Upper lobe of left lung (tissue), 6 donors: ENCODE results near the gene BMP4. TPM values are rescaled to one million over a fixed set of nuclear protein-coding genes. Genes with fewer than 3 reads are reported as not detected.
"Not testable (repeated sequence)": the region's sequence is repeated elsewhere in the genome, so short reads cannot be mapped to it uniquely, and the experiment has no call there.

ENCODE experiments used
- ATAC-seq, 2 donors: fragments of 200-7000 bp; cut with Tn5 transposase; one replicate each; pipeline ENCODE4 v1.9.1; 2022; ENCODE audit warnings: mild to moderate bottlenecking in 2 of 2, moderate library complexity in 2 of 2; ENCODE audit not compliant: low FRiP score in 2 of 2
- DNase-seq, 2 donors: peaks; one replicate each; pipeline ENCODE4 v3.0.0-alpha.2; 2019 to 2020
- H3K27ac ChIP-seq, 4 donors: fragments of 200-600 bp; sonication (generic); one replicate each; pipeline ENCODE4 v1.5.1; 2016 to 2019
- H3K27me3 ChIP-seq, 4 donors: fragments of 200-600 bp; sonication (generic); one replicate each; pipeline ENCODE4 v1.5.1; 2017 to 2019
- H3K36me3 ChIP-seq, 4 donors: fragments of 200-600 bp; sonication (generic); one replicate each; pipeline ENCODE4 v1.5.1; 2016 to 2019
- H3K4me1 ChIP-seq, 4 donors: fragments of 200-600 bp; sonication (generic); one replicate each; pipeline ENCODE4 v1.5.1; 2018 to 2019
- H3K4me3 ChIP-seq, 4 donors: fragments of 200-600 bp; sonication (generic); one replicate each; pipeline ENCODE4 v1.5.1; 2017 to 2019; ENCODE audit warnings: mild to moderate bottlenecking in 2 of 4, moderate library complexity in 1 of 4
- H3K9me3 ChIP-seq, 4 donors: fragments of 200-600 bp; sonication (generic); one replicate each; pipeline ENCODE4 v1.5.1; 2018 to 2019
- EP300 ChIP-seq, 4 donors: sonication (generic); formaldehyde crosslinking; IDR thresholded peaks; one replicate each; pipeline ENCODE4 v1.5.1; 2017; ENCODE audit warnings: antibody characterized with exemption in 4 of 4, control low read depth in 2 of 4
- POLR2A ChIP-seq, 4 donors: fragments of 450-650 bp; IDR thresholded peaks; one replicate each; pipeline ENCODE4 v1.5.1; 2016 to 2017; ENCODE audit warnings: antibody characterized with exemption in 4 of 4, mild to moderate bottlenecking in 2 of 4
- POLR2AphosphoS5 ChIP-seq, 2 donors: sonication (generic); formaldehyde crosslinking; IDR thresholded peaks; one replicate each; pipeline ENCODE4 v1.5.1; 2017; ENCODE audit warnings: antibody characterized with exemption in 2 of 2
- WGBS, 2 donors: methylation state at CpG; one replicate each; pipeline ENCODE4 v1.1.5; 2017 to 2018; 5-methylcytosine and 5-hydroxymethylcytosine counted together
- total RNA-seq, 6 donors: library from RNA; depleted of rRNA in 4 of 6; stranded (reverse); fragments of >200 nt in 4 of 6; gene quantifications; one replicate each; pipeline versions ENCODE4 v1.1.0 to v1.2.1, GENCODE V29; 2016 to 2021
- TF ChIP-seq, protein P1 (sequence below), 6 experiments: fragments of 450-650 bp in 4 of 6; fragments of 200-600 bp in 2 of 6; sonication (generic) in 2 of 6; IDR thresholded peaks; one replicate each; pipeline ENCODE4 v1.5.1; 2016 to 2019; ENCODE audit warnings: antibody characterized with exemption in 6 of 6
- donor health status: DM: no; HTN: no; CAD: no; lungs with moderate emphysema.
- donor health status: DM: no; HTN: yes; CAD: no; lungs with severe emphysema.

BMP4 gene
- total RNA-seq, 6 donors from 2014 or later: 5.3 to 19.9 (median 11.3) TPM

DNA sequence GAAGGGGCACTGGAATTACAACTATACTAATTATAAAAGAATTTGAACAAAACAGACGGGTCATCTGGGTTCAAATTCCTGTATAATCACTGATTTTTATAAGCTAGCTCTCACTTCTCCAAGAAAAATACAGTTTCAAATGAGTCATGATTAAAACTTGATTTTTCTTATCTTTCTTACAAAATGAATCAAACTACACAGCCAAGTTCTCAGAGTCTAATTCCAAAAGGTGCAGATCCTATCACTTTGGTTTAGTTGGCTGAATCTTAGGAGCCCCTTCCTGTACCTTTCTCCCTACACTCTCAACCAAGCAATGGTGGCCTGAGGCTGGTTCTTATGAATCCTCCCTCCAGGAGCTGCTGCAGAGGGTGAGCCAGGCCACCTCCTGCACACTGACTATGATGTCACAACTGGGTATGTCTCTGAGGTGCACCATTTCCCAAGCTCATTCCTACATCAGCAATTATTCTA is 43.8 kb upstream of the BMP4 start:
- TF ChIP-seq POLR2AphosphoS5 (IDR thresholded peaks at IDR 0.05): no peak
- TF ChIP-seq EP300 (IDR thresholded peaks at IDR 0.05): no peak
- TF ChIP-seq POLR2A (IDR thresholded peaks at IDR 0.05): no peak
- TF ChIP-seq, protein P1, sequence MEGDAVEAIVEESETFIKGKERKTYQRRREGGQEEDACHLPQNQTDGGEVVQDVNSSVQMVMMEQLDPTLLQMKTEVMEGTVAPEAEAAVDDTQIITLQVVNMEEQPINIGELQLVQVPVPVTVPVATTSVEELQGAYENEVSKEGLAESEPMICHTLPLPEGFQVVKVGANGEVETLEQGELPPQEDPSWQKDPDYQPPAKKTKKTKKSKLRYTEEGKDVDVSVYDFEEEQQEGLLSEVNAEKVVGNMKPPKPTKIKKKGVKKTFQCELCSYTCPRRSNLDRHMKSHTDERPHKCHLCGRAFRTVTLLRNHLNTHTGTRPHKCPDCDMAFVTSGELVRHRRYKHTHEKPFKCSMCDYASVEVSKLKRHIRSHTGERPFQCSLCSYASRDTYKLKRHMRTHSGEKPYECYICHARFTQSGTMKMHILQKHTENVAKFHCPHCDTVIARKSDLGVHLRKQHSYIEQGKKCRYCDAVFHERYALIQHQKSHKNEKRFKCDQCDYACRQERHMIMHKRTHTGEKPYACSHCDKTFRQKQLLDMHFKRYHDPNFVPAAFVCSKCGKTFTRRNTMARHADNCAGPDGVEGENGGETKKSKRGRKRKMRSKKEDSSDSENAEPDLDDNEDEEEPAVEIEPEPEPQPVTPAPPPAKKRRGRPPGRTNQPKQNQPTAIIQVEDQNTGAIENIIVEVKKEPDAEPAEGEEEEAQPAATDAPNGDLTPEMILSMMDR (IDR thresholded peaks at IDR 0.05): no peak
- Histone ChIP-seq H3K4me1 (no peaks in the 10 kb centered on the region), H3K4me3 (no peak overlapping the region), H3K9me3 (no peaks in the 10 kb centered on the region), H3K27ac (no peak overlapping the region), H3K27me3 (no peaks in the 10 kb centered on the region), H3K36me3 (no peaks in the 10 kb centered on the region)
- 83 to 88% methylated on average over 1 of the region's 1 CpG for WGBS, 2 donors
- no peak for DNase-seq
- ATAC-seq: no peak

DNA sequence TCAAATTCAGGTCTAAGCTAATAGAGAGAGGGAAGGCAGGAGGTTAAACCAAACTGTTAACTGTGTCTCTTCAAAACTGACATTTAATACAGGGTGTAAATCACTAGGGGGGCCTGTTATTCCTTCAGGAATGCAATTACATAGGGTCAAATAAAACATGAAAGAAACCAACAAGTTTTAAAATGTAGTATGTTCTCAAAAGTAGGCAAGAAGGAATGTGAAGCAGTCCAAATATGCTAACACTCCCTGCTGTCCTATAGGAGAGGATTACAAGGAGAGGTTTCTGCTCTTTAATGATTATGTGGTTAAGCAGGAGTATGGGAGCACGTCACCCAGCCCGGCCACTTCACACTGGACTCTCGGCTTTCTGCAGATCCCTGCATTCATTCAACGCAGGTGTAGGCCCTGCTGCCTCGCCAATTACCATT is 42.5 kb upstream of the BMP4 start:
- DNase-seq (peak in 1 of 2 donors; percentile 54), ATAC-seq (peak; percentile 45 to 88)
- Histone ChIP-seq H3K4me3 (no peak overlapping the region), H3K36me3 (no peaks in the 10 kb centered on the region), H3K27ac (peak overlapping the region in 1 of 4 donors; percentile 31), H3K9me3 (no peaks in the 10 kb centered on the region), H3K4me1 (no peaks in the 10 kb centered on the region), H3K27me3 (no peaks in the 10 kb centered on the region)
- TF ChIP-seq POLR2AphosphoS5 (IDR thresholded peaks at IDR 0.05) (no peak), POLR2A (IDR thresholded peaks at IDR 0.05) (no peak), EP300 (IDR thresholded peaks at IDR 0.05) (no peak)
- TF ChIP-seq, protein P1 (IDR thresholded peaks at IDR 0.05): no peak
- 60 to 67% methylated on average over 5 of the region's 5 CpGs for WGBS, 2 donors

DNA sequence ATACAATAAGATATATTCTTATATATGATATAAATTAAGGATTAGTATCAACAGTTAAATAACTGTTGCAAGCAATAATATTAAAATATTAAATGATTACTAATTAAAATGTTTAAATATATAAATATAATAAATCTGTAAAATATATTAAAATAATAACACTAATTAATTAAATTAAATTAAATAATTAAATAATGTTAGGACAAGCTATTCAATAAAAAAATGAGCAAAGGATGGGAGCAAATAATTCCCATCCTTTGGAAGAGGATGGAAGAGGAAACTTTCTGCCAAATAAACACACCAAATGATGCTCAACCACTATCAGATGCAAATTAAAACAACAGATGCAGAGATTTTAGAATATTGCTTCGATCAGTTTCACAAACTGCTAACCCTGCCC is 39.4 kb upstream of the BMP4 start:
- Histone ChIP-seq H3K9me3 (no peaks in the 10 kb centered on the region), H3K4me3 (no peak overlapping the region), H3K36me3 (no peaks in the 10 kb centered on the region), H3K4me1 (no peaks in the 10 kb centered on the region), H3K27ac (no peak overlapping the region), H3K27me3 (no peaks in the 10 kb centered on the region)
- WGBS, 2 donors: 93 to 100% methylated on average over 1 of the region's 1 CpG
- DNase-seq (no peak), ATAC-seq (no peak)
- no peak for TF ChIP-seq POLR2A (IDR thresholded peaks at IDR 0.05)
- no peak for TF ChIP-seq EP300 (IDR thresholded peaks at IDR 0.05)
- no peak for TF ChIP-seq POLR2AphosphoS5 (IDR thresholded peaks at IDR 0.05)
- TF ChIP-seq, protein P1 (IDR thresholded peaks at IDR 0.05): no peak

DNA sequence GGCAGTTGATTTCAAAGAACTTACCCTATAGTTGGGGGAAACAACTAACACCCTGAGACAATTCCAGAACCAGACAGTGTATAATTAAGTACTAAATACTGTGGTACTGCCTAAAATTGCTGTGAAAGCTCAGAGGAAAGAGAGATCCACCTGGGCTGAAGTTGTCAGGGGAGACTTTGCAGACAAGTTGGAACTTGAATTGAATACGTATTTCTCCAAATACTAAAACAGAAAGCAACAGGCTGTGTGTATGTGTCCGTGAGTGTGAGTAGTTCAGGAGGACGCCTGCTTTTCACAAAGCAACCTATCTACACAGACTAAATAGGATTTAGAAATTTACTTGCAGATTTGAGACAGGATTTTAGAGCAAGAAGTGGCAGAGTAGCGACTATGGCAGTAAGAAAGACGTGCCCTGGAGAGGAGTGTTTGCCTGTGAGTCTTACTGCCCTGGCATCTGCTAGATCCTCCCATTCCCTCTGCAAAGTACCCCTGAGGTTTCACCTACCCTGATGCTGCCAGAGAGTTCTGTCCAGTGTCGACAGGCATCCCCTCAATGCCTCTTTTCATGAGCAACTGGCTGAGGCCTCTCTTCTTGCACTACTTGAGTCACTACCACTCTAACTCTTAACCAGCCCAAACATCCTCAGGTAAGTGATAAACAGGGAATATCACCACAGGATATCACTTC is 37.4 kb upstream of the BMP4 start:
- DNase-seq (no peak), ATAC-seq (no peak)
- H3K27me3 ChIP-seq: no peaks in the 10 kb centered on the region
- H3K9me3 ChIP-seq: no peaks in the 10 kb centered on the region
- no peaks in the 10 kb centered on the region for H3K36me3 ChIP-seq
- H3K4me1 ChIP-seq: no peaks in the 10 kb centered on the region
- no peak for TF ChIP-seq POLR2AphosphoS5 (IDR thresholded peaks at IDR 0.05)
- TF ChIP-seq, protein P1 (IDR thresholded peaks at IDR 0.05): no peak
- TF ChIP-seq EP300 (IDR thresholded peaks at IDR 0.05): no peak
- no peak for TF ChIP-seq POLR2A (IDR thresholded peaks at IDR 0.05)
- WGBS, 2 donors: 77 to 78% methylated on average over 6 of the region's 6 CpGs
- H3K4me3 ChIP-seq: no peak overlapping the region
- no peak overlapping the region for H3K27ac ChIP-seq

DNA sequence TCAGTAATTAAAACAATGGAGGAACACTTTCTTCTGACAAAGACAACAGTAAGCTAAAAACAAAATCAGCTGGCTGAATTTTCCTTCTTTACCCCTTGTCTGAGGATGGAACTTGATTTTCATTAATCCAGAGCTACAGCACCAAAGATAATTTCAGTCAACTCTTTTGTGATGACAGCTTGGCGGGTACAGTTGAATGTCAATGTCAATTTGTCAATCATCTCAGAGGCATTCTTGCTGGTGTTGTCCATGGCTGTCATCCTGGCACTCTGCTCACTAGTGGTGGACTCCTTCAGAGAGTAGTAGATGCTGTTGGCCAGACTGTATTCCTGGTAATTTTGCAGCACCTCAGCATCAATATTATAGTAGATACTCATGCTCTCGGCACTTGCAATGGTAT is 34.4 kb upstream of the BMP4 start:
- no peaks in the 10 kb centered on the region for H3K27me3 ChIP-seq
- H3K4me3 ChIP-seq: no peak overlapping the region
- no peaks in the 10 kb centered on the region for H3K9me3 ChIP-seq
- TF ChIP-seq, protein P1 (IDR thresholded peaks at IDR 0.05): no peak
- TF ChIP-seq POLR2A (IDR thresholded peaks at IDR 0.05) (no peak), EP300 (IDR thresholded peaks at IDR 0.05) (no peak), POLR2AphosphoS5 (IDR thresholded peaks at IDR 0.05) (no peak)
- WGBS, 2 donors: 40 to 50% methylated on average over 2 of the region's 2 CpGs
- no peaks in the 10 kb centered on the region for H3K4me1 ChIP-seq
- no peak overlapping the region for H3K27ac ChIP-seq
- no peaks in the 10 kb centered on the region for H3K36me3 ChIP-seq
- ATAC-seq (no peak), DNase-seq (no peak)

DNA sequence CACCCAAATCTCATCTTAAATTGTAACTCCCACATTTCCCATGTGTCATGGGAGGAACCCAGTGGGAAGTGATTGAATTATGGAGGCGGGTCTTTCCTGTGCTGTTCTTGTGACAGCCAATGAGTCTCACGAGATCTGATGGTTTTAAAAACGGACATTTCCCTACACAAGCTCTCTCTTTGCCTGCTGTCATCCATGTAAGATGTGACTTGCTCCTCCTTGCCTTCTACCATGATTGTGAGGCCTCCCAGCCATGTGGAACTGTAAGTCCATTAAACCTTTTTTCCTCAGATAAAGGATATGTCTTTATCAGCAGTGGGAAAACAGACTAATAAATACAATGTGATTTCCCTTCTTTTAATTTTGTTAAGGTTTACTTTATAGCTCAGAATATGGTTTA is 30.1 kb upstream of the BMP4 start:
- H3K27me3 ChIP-seq, DNase-seq, ATAC-seq, H3K4me3 ChIP-seq, H3K4me1 ChIP-seq, H3K36me3 ChIP-seq, H3K27ac ChIP-seq: not testable (repeated sequence)
- H3K9me3 ChIP-seq: peaks cover 0 to 17% (median 14%) of the 10 kb centered on the region in 4 donors
- 76 to 90% methylated on average over 3 of the region's 3 CpGs for WGBS, 2 donors

DNA sequence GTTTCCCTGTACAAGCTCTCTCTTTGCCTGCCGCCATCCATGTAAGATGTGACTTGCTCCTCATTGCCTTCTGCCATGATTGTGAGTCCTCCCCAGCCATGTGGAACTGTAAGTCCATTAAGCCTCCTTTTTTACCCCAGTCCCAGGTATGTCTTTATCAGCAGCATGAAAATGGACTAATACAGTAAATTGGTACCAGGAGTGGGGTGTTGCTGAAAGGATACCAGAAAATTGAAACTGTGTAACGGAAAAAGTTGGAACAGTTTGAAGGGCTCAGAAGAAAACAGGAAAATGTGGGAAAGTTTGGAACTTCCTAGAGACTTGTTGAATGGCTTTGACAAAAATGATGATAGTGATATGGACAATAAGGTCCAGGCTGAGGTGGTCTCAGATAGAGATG is 28.3 kb upstream of the BMP4 start:
- not testable (repeated sequence) for H3K36me3 ChIP-seq, DNase-seq, H3K27me3 ChIP-seq, H3K27ac ChIP-seq, H3K4me3 ChIP-seq, H3K4me1 ChIP-seq, ATAC-seq
- 64 to 100% methylated on average over 2 of the region's 2 CpGs for WGBS, 2 donors
- peaks cover 0 to 17% (median 14%) of the 10 kb centered on the region in 4 donors for H3K9me3 ChIP-seq
